ENCODE measurements around the gene PROX2. TPM values are rescaled to one million over a fixed set of nuclear protein-coding genes. Genes with fewer than 3 reads are reported as not detected.

PROX2 gene
- total and polyA plus RNA-seq, 2 donors (not counting 1 experiment from before 2014, with no cell fraction given), result 0.03 to 0.07 TPM

GRCh38 chr14:74855021-74855420, 20.9 kb downstream of the PROX2 start:
- H3K79me2 ChIP-seq (ENCODE audit: control insufficient read depth, insufficient read depth, low read length), result no peaks in the 10 kb centered on the region
- H3K27ac ChIP-seq (ENCODE audit: low read length in 2 of 2), result no peak overlapping the region
- H3K9ac ChIP-seq (ENCODE audit: low read length), result no peak overlapping the region
- no peak overlapping the region for H2AFZ ChIP-seq (ENCODE audit: insufficient read depth, low read depth, low read length, poor library complexity, severe bottlenecking)
- H3K4me2 ChIP-seq (replicated peaks; ENCODE audit: low read depth, low read length, poor library complexity, severe bottlenecking), result no peak overlapping the region
- Mint-ChIP-seq H3K27me3 (no peaks in the 10 kb centered on the region), H3K4me1 (peaks cover 27% of the 10 kb centered on the region), H3K4me3 (no peak overlapping the region), H3K27ac (no peak overlapping the region), H3K9me3 (ENCODE audit: insufficient read depth) (no peaks in the 10 kb centered on the region)
- ATAC-seq (ENCODE audit: low read depth) (no peak), DNase-seq (no peak)
- ChIA-PET POLR2A (no interaction called here), CTCF (interaction anchor here (0.8 to 41.3 kb wide), 5 partner anchors 16 to 235 kb away, joined by 3 to 926 read pairs (median 5); partner anchors contain the start of genes DLST and PROX2)
- H3K36me3 ChIP-seq (replicated peaks in 1 of 2; ENCODE audit: control extremely low read depth in 1 of 2, control insufficient read depth in 1 of 2, extremely low read depth in 1 of 2, insufficient read depth in 2 of 2, low read length in 1 of 2), result peaks cover 0 to 3% of the 10 kb centered on the region in 2 experiments
- TF ChIP-seq CTCF (IDR thresholded peaks at IDR 0.05), result no peak
- TF ChIP-seq EZH2 (IDR thresholded peaks at IDR 0.05; ENCODE audit: borderline replicate concordance, insufficient read depth, low read depth, low read length, poor library complexity, severe bottlenecking), result no peak
- no peaks in the 10 kb centered on the region for H3K9me3 ChIP-seq (ENCODE audit: control extremely low read depth in 1 of 3, control insufficient read depth in 2 of 3, insufficient read depth in 1 of 3, low read length in 2 of 3)
- intact Hi-C loops (cut with micrococcal nuclease), result no loop called here
- H3K27me3 ChIP-seq (replicated peaks in 1 of 4; ENCODE audit: control extremely low read depth in 1 of 4, control insufficient read depth in 3 of 4, insufficient read depth in 4 of 4, low read length in 3 of 4), result no peaks in the 10 kb centered on the region
- H3K4me3 ChIP-seq (ENCODE audit: control extremely low read depth in 1 of 5, extremely low read depth in 1 of 5, insufficient read depth in 1 of 5, low read depth in 2 of 5, low read length in 4 of 5), result no peak overlapping the region
- H3K4me1 ChIP-seq (ENCODE audit: control insufficient read depth in 2 of 2, insufficient read depth in 2 of 2, low read length in 2 of 2), result peaks cover 3 to 26% of the 10 kb centered on the region in 2 donors
- no peaks in the 10 kb centered on the region for H4K20me1 ChIP-seq (ENCODE audit: control insufficient read depth, insufficient read depth, low read length, poor library complexity, severe bottlenecking)
- 97% methylated on average over 4 of the region's 7 CpGs for WGBS (ENCODE audit: insufficient coverage)

- peaks cover 0 to 3% of the 10 kb centered on the region in 2 experiments for H3K36me3 ChIP-seq (replicated peaks in 1 of 2; ENCODE audit: control extremely low read depth in 1 of 2, control insufficient read depth in 1 of 2, extremely low read depth in 1 of 2, insufficient read depth in 2 of 2, low read length in 1 of 2)
- no peak overlapping the region for H3K27ac Mint-ChIP-seq
- no peak overlapping the region for H3K9ac ChIP-seq (ENCODE audit: low read length)
- intact Hi-C loops (cut with micrococcal nuclease), result no loop called here
- peaks cover 27% of the 10 kb centered on the region for H3K4me1 Mint-ChIP-seq
- H3K27me3 ChIP-seq (replicated peaks in 1 of 4; ENCODE audit: control extremely low read depth in 1 of 4, control insufficient read depth in 3 of 4, insufficient read depth in 4 of 4, low read length in 3 of 4), result no peaks in the 10 kb centered on the region
- CTCF ChIA-PET, result interaction anchor here (1.2 to 41.3 kb wide), 4 partner anchors 8 to 235 kb away, joined by 4 to 926 read pairs (median 138); partner anchors contain the start of genes DLST and PROX2
- no peak overlapping the region for H2AFZ ChIP-seq (ENCODE audit: insufficient read depth, low read depth, low read length, poor library complexity, severe bottlenecking)
- H3K4me2 ChIP-seq (replicated peaks; ENCODE audit: low read depth, low read length, poor library complexity, severe bottlenecking), result no peak overlapping the region
- H3K27me3 Mint-ChIP-seq, result no peaks in the 10 kb centered on the region
- H3K79me2 ChIP-seq (ENCODE audit: control insufficient read depth, insufficient read depth, low read length), result no peaks in the 10 kb centered on the region
- no peak overlapping the region for H3K4me3 Mint-ChIP-seq
- H3K9me3 ChIP-seq (ENCODE audit: control extremely low read depth in 1 of 3, control insufficient read depth in 2 of 3, insufficient read depth in 1 of 3, low read length in 2 of 3), result no peaks in the 10 kb centered on the region
- H3K9me3 Mint-ChIP-seq (ENCODE audit: insufficient read depth), result no peaks in the 10 kb centered on the region
- H3K4me3 ChIP-seq (ENCODE audit: control extremely low read depth in 1 of 5, extremely low read depth in 1 of 5, insufficient read depth in 1 of 5, low read depth in 2 of 5, low read length in 4 of 5), result no peak overlapping the region
- DNase-seq (no peak), ATAC-seq (ENCODE audit: low read depth) (no peak)
- no CpG with 5 or more reads among the region's 4 CpGs for WGBS (ENCODE audit: insufficient coverage)
- H3K27ac ChIP-seq (ENCODE audit: low read length in 2 of 2), result no peak overlapping the region
- POLR2A ChIA-PET, result no interaction called here
- H3K4me1 ChIP-seq (ENCODE audit: control insufficient read depth in 2 of 2, insufficient read depth in 2 of 2, low read length in 2 of 2), result peaks cover 3 to 26% of the 10 kb centered on the region in 2 donors
- H4K20me1 ChIP-seq (ENCODE audit: control insufficient read depth, insufficient read depth, low read length, poor library complexity, severe bottlenecking), result no peaks in the 10 kb centered on the region
- no peak for TF ChIP-seq EZH2 (IDR thresholded peaks at IDR 0.05; ENCODE audit: borderline replicate concordance, insufficient read depth, low read depth, low read length, poor library complexity, severe bottlenecking)
- TF ChIP-seq CTCF (IDR thresholded peaks at IDR 0.05), result no peak
These were observed 22.4 kb downstream of the PROX2 start for GRCh38 chr14:74853581-74853980.

All from B cell (primary cell).